NCI-H2029 (cell line): ENCODE data around the gene CDHR5.

ENCODE experiments used
- DNase-seq: peaks from one replicate; lab custom pipeline; 2025; lab: John Stamatoyannopoulos, UW

CDHR5 gene

DNA sequence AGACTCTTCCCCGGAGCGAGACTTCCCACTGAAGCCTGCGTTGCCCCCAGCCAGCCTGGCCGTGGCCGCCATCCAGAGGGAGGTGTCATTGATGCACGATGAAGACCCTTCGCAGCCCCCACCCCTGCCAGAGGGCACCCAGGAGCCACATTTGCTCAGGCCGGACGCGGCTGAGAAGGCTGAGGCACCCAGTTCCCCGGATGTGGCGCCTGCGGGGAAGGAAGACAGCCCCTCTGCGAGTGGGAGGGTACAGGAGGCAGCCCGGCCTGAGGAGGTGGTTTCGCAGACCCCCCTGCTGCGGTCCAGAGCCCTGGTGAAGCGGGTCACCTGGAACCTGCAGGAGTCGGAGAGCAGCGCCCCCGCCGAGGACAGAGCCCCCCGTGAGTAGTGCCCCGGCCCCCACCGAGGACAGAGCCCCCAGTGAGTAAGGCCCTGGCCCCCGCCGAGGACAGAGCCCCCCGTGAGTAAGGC, 15.4 kb downstream of the CDHR5 start:
- no peak for DNase-seq

DNA sequence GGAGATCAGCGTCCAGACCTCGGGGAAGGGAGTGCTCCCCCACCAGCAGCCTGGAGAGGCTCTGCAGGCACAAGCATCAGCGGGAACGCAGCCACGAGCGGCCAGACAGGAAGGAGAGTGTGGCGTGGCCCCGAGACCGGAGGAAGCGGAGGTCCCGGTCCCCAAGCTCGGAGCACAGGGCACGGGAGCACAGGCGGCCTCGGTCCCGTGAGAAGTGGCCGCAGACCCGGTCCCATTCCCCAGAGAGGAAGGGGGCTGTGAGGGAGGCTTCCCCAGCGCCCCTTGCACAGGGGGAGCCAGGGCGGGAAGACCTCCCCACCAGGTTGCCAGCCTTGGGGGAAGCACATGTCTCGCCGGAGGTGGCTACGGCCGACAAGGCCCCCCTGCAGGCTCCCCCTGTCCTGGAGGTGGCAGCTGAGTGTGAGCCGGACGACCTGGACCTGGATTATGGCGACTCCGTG, 15.9 kb downstream of the CDHR5 start:
- no peak for DNase-seq

DNA sequence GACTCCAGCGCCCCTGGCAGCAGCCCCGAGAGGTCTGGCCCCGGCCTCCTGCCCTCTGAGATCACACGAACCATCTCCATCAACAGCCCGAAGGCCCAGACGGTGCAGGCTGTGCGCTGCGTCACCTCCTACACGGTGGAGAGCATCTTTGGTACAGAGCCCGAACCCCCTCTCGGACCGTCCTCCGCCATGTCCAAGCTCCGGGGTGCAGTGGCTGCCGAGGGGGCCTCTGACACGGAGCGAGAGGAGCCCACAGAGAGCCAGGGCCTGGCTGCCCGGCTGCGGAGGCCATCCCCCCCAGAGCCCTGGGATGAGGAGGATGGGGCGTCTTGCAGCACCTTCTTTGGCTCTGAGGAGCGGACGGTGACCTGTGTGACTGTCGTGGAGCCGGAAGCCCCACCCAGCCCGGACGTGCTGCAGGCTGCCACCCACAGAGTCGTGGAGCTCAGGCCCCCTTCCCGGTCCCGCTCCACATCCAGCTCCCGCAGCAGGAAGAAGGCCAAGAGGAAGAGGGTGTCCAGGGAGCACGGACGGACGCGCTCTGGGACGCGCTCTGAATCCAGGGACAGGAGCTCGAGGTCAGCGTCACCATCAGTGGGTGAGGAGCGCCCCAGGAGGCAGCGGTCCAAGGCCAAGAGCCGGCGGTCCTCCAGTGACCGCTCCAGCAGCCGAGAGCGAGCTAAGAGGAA, 16.6 kb downstream of the CDHR5 start:
- DNase-seq, result no peak

DNA sequence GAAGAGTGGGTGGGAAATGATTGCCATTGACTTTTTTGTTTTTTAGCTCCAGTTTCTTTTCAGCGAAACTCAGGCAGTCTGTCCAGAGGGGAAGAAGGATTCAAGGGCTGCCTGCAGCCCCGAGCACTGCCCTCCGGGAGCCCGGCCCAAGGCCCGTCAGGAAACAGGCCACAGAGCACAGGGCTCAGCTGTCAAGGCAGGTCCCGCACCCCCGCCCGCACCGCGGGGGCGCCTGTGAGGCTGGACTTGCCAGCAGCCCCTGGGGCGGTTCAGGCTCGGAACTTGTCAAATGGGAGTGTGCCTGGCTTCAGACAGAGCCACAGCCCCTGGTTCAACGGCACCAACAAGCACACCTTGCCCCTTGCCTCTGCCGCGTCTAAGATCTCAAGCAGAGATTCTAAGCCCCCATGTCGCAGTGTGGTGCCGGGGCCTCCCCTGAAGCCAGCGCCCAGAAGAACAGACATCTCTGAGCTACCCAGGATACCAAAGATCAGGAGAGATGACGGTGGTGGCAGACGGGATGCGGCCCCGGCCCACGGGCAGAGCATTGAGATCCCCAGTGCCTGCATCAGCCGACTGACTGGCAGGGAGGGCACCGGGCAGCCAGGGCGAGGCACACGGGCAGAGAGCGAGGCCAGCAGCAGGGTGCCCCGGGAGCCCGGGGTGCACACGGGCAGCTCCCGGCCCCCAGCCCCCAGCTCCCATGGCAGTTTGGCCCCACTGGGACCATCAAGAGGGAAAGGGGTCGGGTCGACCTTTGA, 17.6 kb downstream of the CDHR5 start:
- no peak for DNase-seq

DNA sequence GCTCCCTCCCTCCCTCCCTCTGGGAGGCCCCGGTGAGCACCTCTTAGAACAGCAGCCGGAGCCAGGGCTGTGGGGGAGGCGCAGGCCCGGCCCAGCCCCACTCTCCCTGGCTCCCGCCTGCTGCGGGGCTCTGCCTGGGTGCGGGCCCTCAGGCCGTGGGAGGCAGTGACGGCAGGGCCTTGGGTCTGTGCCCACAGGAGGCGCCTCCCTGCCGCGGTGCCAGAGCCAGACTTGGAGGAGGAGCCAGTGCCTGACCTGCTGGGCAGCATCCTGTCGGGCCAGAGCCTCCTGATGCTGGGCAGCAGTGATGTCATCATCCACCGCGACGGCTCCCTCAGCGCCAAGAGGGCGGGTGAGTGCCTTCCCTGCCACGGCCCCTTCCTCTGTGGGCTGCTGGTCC, 18.5 kb downstream of the CDHR5 start:
- no peak for DNase-seq

DNA sequence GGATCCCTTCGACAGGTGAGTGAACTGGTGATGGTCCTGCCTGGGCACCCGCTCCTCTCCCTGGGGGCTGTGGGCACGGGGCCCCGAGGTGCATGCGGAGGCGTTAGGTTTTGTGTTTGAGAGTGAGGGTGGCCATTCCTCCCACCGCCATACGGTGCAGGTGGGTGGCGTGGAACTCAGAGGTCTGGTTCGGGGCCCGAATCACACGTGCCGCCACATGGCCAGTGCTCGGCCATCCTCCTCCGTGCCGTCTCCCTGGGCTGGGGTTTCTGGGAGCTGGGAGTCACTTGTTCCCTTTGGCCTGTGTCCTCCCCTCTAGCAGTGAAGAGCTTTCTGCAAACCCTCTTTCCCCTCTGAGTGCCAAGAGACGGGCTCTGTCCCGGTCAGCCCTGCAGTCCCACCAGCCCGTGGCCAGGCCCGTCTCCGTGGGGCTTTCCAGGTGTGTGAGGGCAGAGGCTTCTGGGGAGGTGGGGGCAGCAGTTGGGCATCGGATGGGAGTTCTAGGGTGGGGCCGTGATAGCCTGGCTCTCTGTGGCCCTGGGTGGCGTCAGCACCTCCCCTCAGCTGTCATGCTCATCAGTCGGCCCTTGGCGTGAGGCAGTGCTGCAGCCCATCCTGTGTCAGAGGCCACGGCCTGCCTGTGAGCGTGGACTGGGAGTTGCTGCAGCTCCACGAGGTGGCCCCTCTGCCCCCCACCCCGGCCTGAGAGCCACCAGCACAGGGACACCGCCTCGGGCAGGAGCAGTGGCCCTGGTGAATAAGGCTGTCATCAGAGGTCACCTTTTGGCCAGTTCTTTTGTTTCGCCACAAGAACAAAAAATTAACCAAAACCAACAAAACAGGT, 19.2 kb downstream of the CDHR5 start:
- no peak for DNase-seq

DNA sequence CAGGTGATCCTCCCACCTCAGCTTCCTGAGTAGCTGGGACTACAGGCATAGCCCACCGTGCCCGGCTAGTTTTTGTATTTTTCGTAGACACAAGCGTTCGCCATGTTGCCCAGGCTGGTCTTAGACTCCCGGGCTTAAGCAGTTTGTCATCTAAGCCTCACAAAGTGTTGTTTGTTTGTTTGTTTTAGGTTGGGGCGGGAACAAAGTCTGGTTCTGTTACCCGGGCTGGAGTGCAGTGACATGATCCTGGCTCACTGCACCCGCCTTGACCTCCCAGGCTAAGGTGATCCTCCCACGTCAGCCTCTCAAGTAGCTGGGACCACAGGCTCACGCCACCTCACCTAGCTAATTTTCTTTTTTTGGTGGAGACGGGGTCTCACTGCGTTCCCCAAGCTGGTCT, 21.6 kb downstream of the CDHR5 start:
- no peak for DNase-seq

DNA sequence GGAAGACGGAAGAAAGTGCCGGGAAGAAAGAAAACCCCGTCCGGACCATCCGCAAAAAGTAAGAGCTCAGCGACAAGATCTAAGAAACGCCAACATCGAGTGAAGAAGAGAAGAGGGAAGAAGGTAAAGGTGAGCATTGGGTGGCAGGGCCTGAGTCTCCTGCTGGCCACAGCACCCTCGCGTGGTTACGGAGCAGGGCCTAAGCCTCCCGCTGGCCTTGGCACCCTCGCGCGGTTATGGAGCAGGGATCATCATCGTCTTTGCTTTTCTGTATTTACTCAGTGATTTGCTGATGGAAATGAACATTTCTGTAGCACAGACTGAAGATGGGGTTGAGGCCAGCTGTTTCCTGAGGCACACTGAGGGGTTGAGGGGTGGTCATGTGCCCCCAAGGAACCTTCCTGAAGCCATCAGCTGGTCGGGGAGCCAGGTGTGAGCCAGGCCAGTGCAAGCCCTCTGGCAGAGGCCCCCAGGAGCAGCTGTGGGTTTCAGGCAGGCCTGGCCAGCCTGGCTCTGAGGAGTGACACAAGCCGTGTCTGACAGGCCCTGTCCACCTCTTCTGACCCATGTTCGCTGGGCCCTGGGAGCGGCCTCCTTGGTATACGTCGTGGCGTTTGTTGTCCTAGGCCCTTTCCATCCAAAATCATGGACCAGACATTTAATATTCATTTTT, 23.0 kb downstream of the CDHR5 start:
- no peak for DNase-seq

DNA sequence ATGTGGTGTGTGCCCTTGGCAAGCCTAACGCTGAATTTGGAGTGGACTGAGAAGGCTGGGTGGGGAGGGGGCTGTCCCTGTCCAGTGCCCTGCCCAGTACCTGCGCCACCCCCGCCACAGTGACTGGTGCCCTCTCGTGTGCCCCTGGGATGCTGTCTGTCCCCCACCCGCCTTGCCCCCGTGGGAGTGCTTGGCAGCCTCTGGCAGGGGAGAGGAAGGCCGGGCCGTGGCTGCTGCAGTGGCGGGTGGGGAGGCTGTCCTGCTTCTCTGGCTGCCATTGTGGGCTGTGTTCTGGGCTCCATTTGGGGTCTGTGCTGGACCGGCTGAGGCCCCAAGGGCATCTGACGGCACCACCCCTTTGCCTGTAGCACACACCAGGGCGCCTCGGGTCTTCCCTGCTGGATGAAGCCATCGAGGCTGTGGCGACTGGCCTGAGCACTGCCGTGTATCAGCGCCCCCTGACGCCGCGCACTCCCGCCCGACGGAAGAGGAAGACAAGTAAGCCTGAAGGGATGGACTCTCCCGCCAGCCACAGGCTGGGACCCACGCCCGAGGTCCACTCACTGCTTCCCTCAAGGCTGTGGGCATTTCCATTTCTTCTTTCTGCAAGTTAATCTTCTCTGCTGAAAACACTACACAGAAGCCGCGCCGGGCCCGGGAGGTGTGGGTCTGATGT, 26.6 kb downstream of the CDHR5 start:
- no peak for DNase-seq

DNA sequence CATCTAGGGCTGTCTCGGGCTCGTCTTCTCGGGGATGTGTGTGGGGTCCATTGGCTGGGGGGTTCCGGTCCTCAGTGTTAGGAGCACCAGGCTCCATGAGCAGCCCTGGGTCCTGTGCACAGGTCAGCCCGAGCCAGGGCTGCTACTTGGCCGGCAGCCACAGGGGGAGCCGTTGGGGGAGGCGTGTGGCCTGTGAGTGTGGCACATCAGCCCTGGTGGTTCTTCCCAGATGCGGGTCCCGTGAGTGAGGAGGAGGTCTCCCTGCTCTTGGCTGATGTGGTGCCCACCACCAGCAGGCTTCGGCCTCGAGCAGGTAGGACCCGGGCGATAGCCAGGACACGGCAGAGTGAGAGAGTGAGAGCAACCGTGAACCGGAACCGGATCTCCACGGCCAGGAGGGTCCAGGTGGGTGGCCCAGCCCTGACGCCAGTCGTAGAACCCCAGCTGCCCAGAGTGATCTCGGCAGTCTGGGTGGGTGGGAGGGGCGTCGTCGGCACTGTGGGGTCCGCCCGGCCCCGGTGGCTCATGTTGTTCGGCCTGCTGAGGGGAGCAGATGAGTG, 27.5 kb downstream of the CDHR5 start:
- DNase-seq, result no peak

DNA sequence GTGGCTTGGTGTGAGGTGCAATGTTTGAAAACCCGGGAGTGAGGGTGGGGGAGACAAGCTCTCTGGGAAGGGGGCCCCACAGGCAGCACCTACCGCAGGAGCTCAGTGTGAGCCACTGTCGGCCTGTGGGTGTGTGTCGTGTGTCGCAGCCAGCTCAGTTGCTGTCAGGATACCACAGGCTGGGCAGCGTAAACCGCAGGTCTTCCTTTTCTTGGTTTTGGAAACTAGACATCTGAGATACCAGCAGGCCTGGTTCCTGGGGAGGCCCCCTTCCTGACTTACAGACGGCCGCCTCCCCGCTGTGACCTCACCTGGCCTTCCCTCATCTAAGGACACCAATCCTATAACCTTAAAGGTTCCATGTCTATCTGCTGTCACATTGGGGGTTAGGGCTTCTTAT, 28.4 kb downstream of the CDHR5 start:
- no peak for DNase-seq

DNA sequence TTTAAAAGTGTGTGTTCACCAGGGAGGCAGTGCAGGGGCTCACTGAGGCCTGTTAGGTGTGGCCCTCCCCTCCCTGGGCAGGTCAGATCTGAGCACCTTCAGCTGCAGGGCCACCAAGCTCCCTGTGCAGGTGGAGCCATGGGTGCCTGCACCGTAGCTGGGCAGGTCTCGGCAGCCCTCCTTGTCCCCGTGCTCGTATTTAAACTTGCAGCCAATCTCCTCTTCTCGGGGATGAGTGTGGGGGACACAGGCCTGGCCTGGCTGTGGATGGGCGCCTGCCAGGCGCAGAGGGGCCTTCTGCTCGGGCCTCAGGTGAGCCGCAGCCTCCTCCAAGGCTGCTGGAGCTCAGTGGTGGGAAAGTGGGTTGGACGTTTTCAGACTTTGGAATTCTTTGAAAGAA, 29.4 kb downstream of the CDHR5 start:
- DNase-seq, result no peak

DNA sequence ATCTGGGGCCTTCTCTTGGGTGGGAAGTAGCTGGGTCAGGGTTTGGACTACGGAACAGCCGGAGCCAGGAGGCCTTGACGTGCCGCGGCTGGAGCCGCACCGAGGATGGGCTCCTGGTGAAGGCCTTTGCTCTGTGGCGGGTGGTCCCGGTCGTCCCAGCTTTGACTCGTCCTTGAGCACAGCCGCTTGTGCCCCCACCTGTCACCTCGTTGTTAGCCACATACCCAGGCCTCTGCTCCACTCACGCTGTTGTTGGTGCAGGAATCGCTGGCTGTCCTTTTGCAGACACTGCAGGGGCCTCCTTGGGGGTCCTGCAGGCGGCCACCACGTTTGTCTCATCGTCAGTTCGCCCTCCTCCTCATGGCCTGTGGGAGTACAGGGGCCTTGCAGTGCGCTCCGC, 31.4 kb downstream of the CDHR5 start:
- DNase-seq, result no peak

DNA sequence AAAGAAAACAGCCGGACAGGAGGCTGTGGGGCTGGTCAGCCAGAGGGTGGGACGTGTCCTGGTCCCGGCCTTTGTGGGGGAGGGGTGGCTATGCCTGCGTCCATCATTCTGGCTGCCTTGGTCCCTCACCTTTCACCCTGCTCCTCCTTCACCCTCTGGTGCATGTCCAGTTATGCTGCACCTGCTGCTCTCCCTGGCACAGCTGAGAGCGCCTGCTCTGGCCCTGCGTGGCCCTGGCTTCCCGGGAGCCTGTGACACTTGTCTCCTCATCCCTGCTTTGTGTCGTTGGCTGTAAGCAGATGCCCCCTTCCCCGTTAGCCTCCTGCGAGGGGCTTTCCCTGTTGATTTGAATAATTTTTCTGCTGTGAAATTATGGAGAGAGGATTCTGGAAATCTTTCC, 31.8 kb downstream of the CDHR5 start:
- no peak for DNase-seq

DNA sequence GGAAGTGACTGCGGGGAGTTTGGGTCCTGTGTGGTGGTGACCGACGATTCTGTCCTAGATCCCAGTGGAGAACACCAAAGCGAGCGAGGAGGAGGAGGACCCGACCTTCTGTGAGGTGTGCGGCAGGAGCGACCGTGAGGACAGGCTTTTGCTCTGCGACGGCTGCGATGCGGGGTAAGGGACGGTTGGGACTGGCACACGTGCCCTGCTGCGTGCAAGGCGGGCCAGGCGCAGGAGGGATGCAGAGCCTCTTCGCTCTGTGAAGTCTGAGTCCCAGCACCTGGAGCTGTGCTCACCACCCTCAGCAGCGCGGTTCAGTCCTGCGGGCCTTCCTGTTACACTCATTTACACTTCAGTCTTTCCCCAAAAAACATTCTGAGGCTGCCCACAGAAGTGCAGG, 32.3 kb downstream of the CDHR5 start:
- no peak for DNase-seq

DNA sequence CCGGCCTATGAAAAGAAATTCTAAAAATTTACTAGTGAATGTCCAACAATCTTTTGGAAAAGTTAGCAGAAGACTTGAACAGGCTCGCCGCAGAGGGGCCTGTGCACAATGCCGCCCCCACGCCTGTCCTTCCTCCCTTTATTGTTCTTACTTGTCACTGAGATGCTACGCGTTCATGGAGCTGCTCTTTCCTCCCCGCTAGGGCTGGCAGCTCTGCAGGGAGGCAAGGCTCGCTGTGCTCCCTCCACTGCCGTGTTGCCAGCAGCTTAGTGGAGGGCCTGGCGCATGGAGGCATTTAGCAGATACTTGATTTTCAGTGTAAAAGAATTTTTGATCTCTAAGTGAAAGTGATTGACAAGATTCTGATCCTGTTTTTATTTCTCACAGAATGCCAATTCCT, 33.8 kb downstream of the CDHR5 start:
- no peak for DNase-seq

DNA sequence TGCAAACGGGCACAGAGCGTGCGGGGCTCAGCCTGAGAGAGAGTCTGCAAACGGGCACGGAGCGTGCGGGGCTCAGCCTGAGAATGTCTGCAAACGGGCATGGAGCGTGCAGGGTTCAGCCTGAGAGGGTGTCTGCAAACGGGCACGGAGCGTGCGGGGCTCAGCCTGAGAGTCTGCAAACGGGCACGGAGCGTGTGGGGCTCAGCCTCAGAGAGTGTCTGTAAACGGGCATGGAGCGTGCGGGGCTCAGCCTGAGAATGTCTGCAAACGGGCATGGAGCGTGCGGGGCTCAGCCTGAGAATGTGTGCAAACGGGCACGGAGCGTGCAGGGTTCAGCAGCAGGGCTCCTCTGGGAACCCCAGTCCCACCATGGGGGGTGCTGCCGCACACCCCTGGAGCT, 35.0 kb downstream of the CDHR5 start:
- no peak for DNase-seq

DNA sequence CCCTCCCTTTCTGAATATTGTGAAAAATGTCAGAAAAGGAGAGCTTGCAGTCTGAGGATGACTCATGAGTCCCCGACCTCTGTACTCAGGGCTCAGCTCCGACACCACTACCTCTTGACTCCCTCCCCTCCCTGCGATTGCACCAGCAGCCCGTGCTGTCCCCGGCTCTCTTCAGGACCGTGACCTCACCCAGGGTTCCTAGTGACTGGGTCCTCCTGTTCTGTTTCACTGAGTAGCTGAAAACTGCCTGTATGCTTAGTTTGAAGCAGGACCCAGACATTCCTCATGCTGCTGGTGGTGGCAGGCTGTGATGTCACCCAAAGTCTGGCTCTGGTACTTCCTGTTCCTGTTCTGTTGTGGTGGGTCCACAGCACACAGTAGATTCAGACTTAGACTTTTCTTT, 36.8 kb downstream of the CDHR5 start:
- DNase-seq, result no peak

DNA sequence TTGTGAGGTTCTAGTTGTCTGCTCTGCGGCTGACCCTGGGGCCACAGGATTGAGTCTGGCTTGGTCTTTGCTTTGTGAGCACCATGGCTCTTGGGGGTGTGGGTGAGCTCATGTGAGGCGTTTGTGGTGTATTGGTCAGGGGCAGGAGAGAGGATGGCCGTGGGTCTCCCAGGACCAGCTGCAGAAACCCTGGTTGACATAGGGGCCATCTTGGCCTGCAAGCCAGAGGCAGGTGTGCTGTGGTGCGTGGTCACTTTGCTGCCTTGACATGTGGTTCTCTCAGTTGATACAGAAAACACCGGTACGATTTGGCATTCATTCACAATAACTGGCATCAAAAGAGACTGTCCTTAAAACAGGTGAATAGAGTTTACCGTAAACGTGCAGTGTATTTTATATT, 37.2 kb downstream of the CDHR5 start:
- DNase-seq, result no peak

DNA sequence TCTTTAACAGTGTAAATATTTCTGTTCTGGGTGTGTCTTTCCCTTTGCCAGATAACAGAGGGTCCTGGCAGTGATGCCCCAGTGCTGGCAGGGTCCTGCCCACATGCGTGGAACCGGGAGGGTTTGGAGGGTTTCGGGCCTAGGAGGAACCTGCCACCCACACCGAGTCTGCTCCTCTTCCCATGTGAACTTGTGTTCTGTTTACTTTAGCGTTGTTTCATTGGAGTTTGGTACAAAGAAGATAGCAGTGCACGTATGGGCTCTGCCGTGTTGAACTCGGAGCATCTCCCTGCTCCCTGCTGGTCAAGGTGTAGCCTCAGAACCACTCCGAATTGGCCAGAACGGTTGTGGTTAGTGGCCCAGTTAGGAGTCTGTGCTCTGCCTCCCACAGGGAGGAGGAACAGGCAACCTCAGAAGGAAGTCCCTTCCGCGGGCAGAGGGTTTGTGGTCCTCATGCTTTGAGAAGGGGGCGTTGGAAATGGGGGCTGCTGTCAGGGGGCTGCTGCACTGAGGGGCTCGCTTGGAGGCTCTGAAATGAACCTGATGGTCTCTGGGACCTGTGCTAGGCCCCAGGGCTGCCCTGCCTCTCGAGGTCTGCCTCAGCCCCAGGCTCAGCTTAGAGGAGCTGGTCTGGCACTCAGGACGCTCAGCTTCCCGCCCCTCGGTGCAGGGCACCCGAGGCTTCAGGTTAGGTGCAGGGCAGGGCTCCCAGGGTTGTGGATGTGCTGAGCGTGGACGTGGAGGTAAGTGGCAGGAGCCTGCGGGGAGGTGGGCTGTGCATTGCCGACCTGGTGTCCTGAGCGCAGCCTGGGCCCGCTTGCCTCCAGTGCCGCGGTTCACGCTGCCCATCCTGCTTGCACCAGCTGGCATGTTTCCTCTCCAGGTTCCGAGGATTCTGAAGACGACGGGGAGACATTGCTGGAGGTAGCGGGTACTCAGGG, 38.1 kb downstream of the CDHR5 start:
- DNase-seq, result no peak
